SH-SY5Y (cell line): ENCODE data around the gene SSTR4.

ENCODE experiments used
- GATA2 ChIP-seq: IDR thresholded peaks from 2 replicates; pipeline ENCODE4 v1.6.1; 2011; ENCODE audit warnings: mild to moderate bottlenecking, low read depth, low read length
- GATA3 ChIP-seq: IDR thresholded peaks from 2 replicates; pipeline ENCODE4 v1.6.1; 2011; ENCODE audit warnings: low read depth, mild to moderate bottlenecking, low read length, moderate library complexity

SSTR4 gene

GRCh38 chr20:23080521-23080920 is 45.4 kb downstream of the SSTR4 start:
- TF ChIP-seq GATA3: no peak
- TF ChIP-seq GATA2: no peak

- TF ChIP-seq GATA2: no peak
- no peak for TF ChIP-seq GATA3
These were observed 46.2 kb downstream of the SSTR4 start for GRCh38 chr20:23081263-23081819.

GRCh38 chr20:23082846-23083552 is 47.9 kb downstream of the SSTR4 start:
- TF ChIP-seq GATA2 (no peak), GATA3 (no peak)

GRCh38 chr20:23083553-23084220 is 48.6 kb downstream of the SSTR4 start:
- no peak for TF ChIP-seq GATA3

- no peak for TF ChIP-seq GATA3
- no peak for TF ChIP-seq GATA2
These were observed 49.3 kb downstream of the SSTR4 start for GRCh38 chr20:23084282-23084844.

- TF ChIP-seq GATA2: no peak
- no peak for TF ChIP-seq GATA3
These were observed 49.8 kb downstream of the SSTR4 start for GRCh38 chr20:23084845-23085365.

- TF ChIP-seq GATA3 (no peak), GATA2 (no peak)
These were observed 50.4 kb downstream of the SSTR4 start for GRCh38 chr20:23085436-23086055.

- TF ChIP-seq GATA2: no peak
- TF ChIP-seq GATA3: no peak
These were observed 51.0 kb downstream of the SSTR4 start, which contains the start of gene CD93 for GRCh38 chr20:23086056-23086566. CD93 (minus strand) TSS chr20:23086324; CDS start chr20:23086192, 132 bp downstream.

- TF ChIP-seq GATA3 (no peak), GATA2 (no peak)
These were observed 51.9 kb downstream of the SSTR4 start for GRCh38 chr20:23086931-23087411.

GRCh38 chr20:23087587-23088251 is 52.6 kb downstream of the SSTR4 start:
- TF ChIP-seq GATA2: no peak
- no peak for TF ChIP-seq GATA3
